Caco-2 (cell line): ENCODE results near the gene SH3BP2. TPM values are rescaled to one million over a fixed set of nuclear protein-coding genes. Genes with fewer than 3 reads are reported as not detected.
A peak's percentile ranks its signal among the peaks of the same experiment; 100 is the strongest.

Experiments used
- BruUV-seq: library from RNA; stranded (reverse); fragments of 400-500 nt; replicated peaks from 2 replicates; lab custom pipeline; 2021; lab: Mats Ljungman, UMichigan
- CTCF ChIA-PET: fragments of 300-600 bp; sonication (Branson Sonifier 250); formaldehyde crosslinking; loops from one replicate; lab custom pipeline; 2022; ENCODE audit warnings: antibody characterized with exemption; lab: Charles Lee
- POLR2A ChIA-PET: fragments of 300-600 bp; sonication (Branson Sonifier 250); formaldehyde crosslinking; loops from one replicate; lab custom pipeline; 2022; ENCODE audit warnings: antibody characterized with exemption; lab: Charles Lee
- DNase-seq, 2 experiments: peaks; one replicate each; pipeline versions ENCODE4 v3.0.0 to v3.0.0-alpha.2; 2020 to 2022
- H3K27me3 ChIP-seq: replicated peaks from 2 replicates; pipeline ENCODE4 v1.6.0; 2011; ENCODE audit warnings: low read length; ENCODE audit not compliant: control insufficient read depth, insufficient read depth
- H3K36me3 ChIP-seq: 2 replicates; pipeline ENCODE4 v1.5.1; 2011; ENCODE audit warnings: low read length; ENCODE audit not compliant: control insufficient read depth, insufficient read depth
- H3K4me1 ChIP-seq: fragments of 250-450 bp; sonication (Bioruptor Pico); 2 replicates; pipeline ENCODE4 v1.5.1; 2020; ENCODE audit warnings: mild to moderate bottlenecking
- H3K4me3 ChIP-seq: 2 replicates; pipeline ENCODE4 v1.5.1; 2011; ENCODE audit warnings: low read depth, mild to moderate bottlenecking, control low read depth, low read length
- H3K9me3 ChIP-seq: fragments of 250-450 bp; sonication (Bioruptor Pico); 2 replicates; pipeline ENCODE4 v1.5.1; 2020; ENCODE audit warnings: mild to moderate bottlenecking, moderate library complexity
- H3K27ac Mint-ChIP-seq: one replicate; pipeline ENCODE4 v1.8.0; 2022; ENCODE audit warnings: mixed read lengths; ENCODE audit not compliant: unreplicated experiment
- H3K27me3 Mint-ChIP-seq: one replicate; pipeline ENCODE4 v1.8.0; 2022; ENCODE audit warnings: mixed read lengths; ENCODE audit not compliant: insufficient read depth, unreplicated experiment
- H3K36me3 Mint-ChIP-seq: one replicate; pipeline ENCODE4 v1.8.0; 2022; ENCODE audit warnings: mild to moderate bottlenecking, mixed read lengths; ENCODE audit not compliant: insufficient read depth, unreplicated experiment
- H3K4me1 Mint-ChIP-seq: one replicate; pipeline ENCODE4 v1.8.0; 2022; ENCODE audit warnings: low read depth, mixed read lengths; ENCODE audit not compliant: unreplicated experiment
- H3K4me3 Mint-ChIP-seq: one replicate; pipeline ENCODE4 v1.8.0; 2022; ENCODE audit warnings: mild to moderate bottlenecking, moderate library complexity, mixed read lengths; ENCODE audit not compliant: unreplicated experiment
- H3K9me3 Mint-ChIP-seq: one replicate; pipeline ENCODE4 v1.8.0; 2022; ENCODE audit warnings: mixed read lengths; ENCODE audit not compliant: unreplicated experiment
- CTCF ChIP-seq, 2 experiments: fragments of 200-600 bp in 1 of 2; IDR thresholded peaks; 1 replicate in 1 of 2; 2 replicates in 1 of 2; pipeline versions ENCODE4 v1.5.1 to v1.8.0; 2011 to 2022; ENCODE audit warnings: antibody characterized with exemption in 1 of 2, control low read depth in 1 of 2, inconsistent platforms in 1 of 2, low read depth in 1 of 2, low read length in 1 of 2, mild to moderate bottlenecking in 1 of 2, moderate library complexity in 1 of 2; ENCODE audit not compliant: insufficient read depth in 1 of 2, severe bottlenecking in 1 of 2, unreplicated experiment in 1 of 2
- intact Hi-C: fragments of 100-400 bp; cut with micrococcal nuclease; formaldehyde crosslinking; loops from one replicate; pipeline ENCODE4 v1.10.0; 2022; ENCODE audit not compliant: unreplicated experiment
- total RNA-seq: library from RNA; stranded (reverse); gene quantifications from 2 replicates; pipeline ENCODE4 v1.2.3, GENCODE V29; 2022

SH3BP2 gene
- total RNA-seq, 1 experiment from 2014 or later = 44.4 TPM

- H3K9me3 ChIP-seq = no peaks in the 10 kb centered on the region
- H3K4me3 ChIP-seq = no peak overlapping the region
- no peak overlapping the region for H3K27ac Mint-ChIP-seq
- no peaks in the 10 kb centered on the region for H3K4me1 Mint-ChIP-seq
- intact Hi-C loops = no loop called here
- H3K36me3 Mint-ChIP-seq = peaks cover 18% of the 10 kb centered on the region
- ChIA-PET CTCF (no interaction called here), POLR2A (interaction anchor here (0.6 kb wide), 1 partner anchor 24 kb away, joined by 3 read pairs; no protein-coding TSS in a partner anchor)
- no peak for TF ChIP-seq CTCF (IDR thresholded peaks at IDR 0.05; ENCODE audit: insufficient read depth in 1 of 2, low read depth in 1 of 2, low read length in 1 of 2, severe bottlenecking in 1 of 2, unreplicated experiment in 1 of 2)
- no peak overlapping the region for H3K4me3 Mint-ChIP-seq
- H3K4me1 ChIP-seq = no peaks in the 10 kb centered on the region
- no peaks in the 10 kb centered on the region for H3K27me3 Mint-ChIP-seq
- DNase-seq = peak in 1 of 2 experiments; percentile 25
- no peaks in the 10 kb centered on the region for H3K36me3 ChIP-seq
- H3K9me3 Mint-ChIP-seq = no peaks in the 10 kb centered on the region
- BruUV-seq = no TSS peak
- H3K27me3 ChIP-seq = no peaks in the 10 kb centered on the region
Observed at GRCh38 chr4:2831611-2832308, 38.9 kb downstream of the SH3BP2 start.

- Mint-ChIP-seq H3K4me3 (no peak overlapping the region), H3K27ac (no peak overlapping the region), H3K36me3 (peaks cover 20% of the 10 kb centered on the region), H3K27me3 (no peaks in the 10 kb centered on the region), H3K9me3 (no peaks in the 10 kb centered on the region), H3K4me1 (no peaks in the 10 kb centered on the region)
- BruUV-seq = no TSS peak
- CTCF ChIA-PET = no interaction called here
- H3K36me3 ChIP-seq = no peaks in the 10 kb centered on the region
- POLR2A ChIA-PET = interaction anchor here (0.6 kb wide), 1 partner anchor 23 kb away, joined by 3 read pairs; no protein-coding TSS in a partner anchor
- no peaks in the 10 kb centered on the region for H3K27me3 ChIP-seq
- DNase-seq = peak in 1 of 2 experiments; percentile 21
- intact Hi-C loops = no loop called here
- H3K9me3 ChIP-seq = no peaks in the 10 kb centered on the region
- no peaks in the 10 kb centered on the region for H3K4me1 ChIP-seq
- H3K4me3 ChIP-seq = no peak overlapping the region
- TF ChIP-seq CTCF (IDR thresholded peaks at IDR 0.05; ENCODE audit: insufficient read depth in 1 of 2, low read depth in 1 of 2, low read length in 1 of 2, severe bottlenecking in 1 of 2, unreplicated experiment in 1 of 2) = no peak
Observed at GRCh38 chr4:2832309-2832980, 39.6 kb downstream of the SH3BP2 start.

GRCh38 chr4:2832981-2833670 lies 40.2 kb downstream of the SH3BP2 start:
- Histone ChIP-seq H3K9me3 (no peaks in the 10 kb centered on the region), H3K27me3 (no peaks in the 10 kb centered on the region), H3K36me3 (no peaks in the 10 kb centered on the region), H3K4me3 (no peak overlapping the region), H3K4me1 (no peaks in the 10 kb centered on the region)
- no peaks in the 10 kb centered on the region for H3K4me1 Mint-ChIP-seq
- no TSS peak for BruUV-seq
- TF ChIP-seq CTCF (IDR thresholded peaks at IDR 0.05; ENCODE audit: insufficient read depth in 1 of 2, low read depth in 1 of 2, low read length in 1 of 2, severe bottlenecking in 1 of 2, unreplicated experiment in 1 of 2) = no peak
- no peak overlapping the region for H3K27ac Mint-ChIP-seq
- intact Hi-C loops = no loop called here
- no peaks in the 10 kb centered on the region for H3K9me3 Mint-ChIP-seq
- ChIA-PET POLR2A (no interaction called here), CTCF (no interaction called here)
- H3K27me3 Mint-ChIP-seq = no peaks in the 10 kb centered on the region
- H3K36me3 Mint-ChIP-seq = peaks cover 21% of the 10 kb centered on the region
- peak in 1 of 2 experiments; percentile 24 for DNase-seq
- no peak overlapping the region for H3K4me3 Mint-ChIP-seq
